A549 (cell line): ENCODE results near the gene SLC10A7. TPM values are rescaled to one million over a fixed set of nuclear protein-coding genes. Genes with fewer than 3 reads are reported as not detected.

Experiments
- ATAC-seq, 2 experiments: fragments of 200-7000 bp in 1 of 2; fragments of >200 bp in 1 of 2; cut with Nextera tagmentation in 1 of 2; cut with Tn5 transposase in 1 of 2; 3 replicates each; pipeline versions ENCODE4 v1.8.0 to v1.9.1; 2018 to 2020; ENCODE audit warnings: mild to moderate bottlenecking in 1 of 2, moderate library complexity in 1 of 2
- CTCF ChIA-PET: fragments of 300-600 bp; sonication (Branson Sonifier 250); formaldehyde crosslinking; extraction: SDS; loops from one replicate; lab custom pipeline; 2021; ENCODE audit warnings: antibody characterized with exemption, inconsistent platforms; lab: Yijun Ruan, JAX
- POLR2A ChIA-PET: fragments of 350-600 bp; formaldehyde crosslinking; extraction: SDS; loops from one replicate; lab custom pipeline; 2021; ENCODE audit warnings: antibody characterized with exemption, inconsistent platforms; lab: Yijun Ruan, JAX
- DNase-seq, 2 experiments: peaks; one replicate each; pipeline versions ENCODE4 v3.0.0 to v3.0.0-alpha.2; 2011 to 2016; ENCODE audit warnings: low read depth in 1 of 2, low spot score in 1 of 2
- FAIRE-seq: peaks from 2 replicates; lab custom pipeline; 2011; peaks lifted over from hg19 to GRCh38; lab: Jason Lieb, UNC
- H3K27ac ChIP-seq, 2 experiments: fragments of >200 bp; sonication (Bioruptor Twin); formaldehyde crosslinking; 3 replicates each; pipeline ENCODE4 v1.5.1; 2016 to 2017
- H3K4me1 ChIP-seq: fragments of >200 bp; sonication (Bioruptor Twin); formaldehyde crosslinking; 3 replicates; pipeline ENCODE4 v1.6.1; 2016
- H3K4me2 ChIP-seq: fragments of >200 bp; sonication (Bioruptor Twin); formaldehyde crosslinking; 3 replicates; pipeline ENCODE4 v1.6.1; 2016
- H3K4me3 ChIP-seq: fragments of >200 bp; sonication (Bioruptor Twin); formaldehyde crosslinking; 3 replicates; pipeline ENCODE4 v1.5.1; 2016
- H3K9me3 ChIP-seq: fragments of >200 bp; sonication (Bioruptor Twin); formaldehyde crosslinking; 3 replicates; pipeline ENCODE4 v1.6.1; 2016
- BCL3 ChIP-seq: fragments of >200 bp; sonication (Bioruptor Twin); formaldehyde crosslinking; IDR thresholded peaks from 3 replicates; pipeline ENCODE4 v1.6.1; 2016
- CHD4 ChIP-seq: fragments of 200-600 bp; sonication (generic); IDR thresholded peaks from 2 replicates; pipeline ENCODE4 v1.6.1; 2016; ENCODE audit warnings: antibody characterized with exemption, mild to moderate bottlenecking, borderline replicate concordance
- EHF ChIP-seq: fragments of 250-450 bp; sonication (Bioruptor Pico); IDR thresholded peaks from 2 replicates; pipeline ENCODE4 v1.5.0; 2020; ENCODE audit warnings: mild to moderate bottlenecking
- ESRRA ChIP-seq: fragments of 150-350 bp; IDR thresholded peaks from 2 replicates; pipeline ENCODE4 v1.6.1; 2014; ENCODE audit warnings: mild to moderate bottlenecking, low read length, borderline replicate concordance
- GATA3 ChIP-seq: IDR thresholded peaks from 2 replicates; pipeline ENCODE4 v1.6.1; 2012; ENCODE audit warnings: borderline replicate concordance
- HOXA7 ChIP-seq: fragments of 250-450 bp; sonication (Bioruptor Pico); IDR thresholded peaks from 2 replicates; pipeline ENCODE4 v1.5.0; 2020; ENCODE audit warnings: mild to moderate bottlenecking, moderate library complexity
- JUN ChIP-seq, 2 experiments: fragments of >200 bp; sonication (Bioruptor Twin); formaldehyde crosslinking; IDR thresholded peaks; 2 replicates in 1 of 2; 3 replicates in 1 of 2; pipeline ENCODE4 v1.6.1; 2016 to 2017
- KDM1A ChIP-seq: fragments of 200-600 bp; sonication (generic); IDR thresholded peaks from 2 replicates; pipeline ENCODE4 v1.6.1; 2016; ENCODE audit warnings: low read depth, mild to moderate bottlenecking
- KDM5A ChIP-seq: fragments of 200-600 bp; sonication (generic); IDR thresholded peaks from 2 replicates; pipeline ENCODE4 v1.6.1; 2016; ENCODE audit warnings: antibody characterized with exemption, mild to moderate bottlenecking
- MAFK ChIP-seq: fragments of 450-650 bp; IDR thresholded peaks from 2 replicates; pipeline ENCODE4 v1.6.1; 2014; ENCODE audit not compliant: partially characterized antibody
- MAX ChIP-seq: IDR thresholded peaks from 2 replicates; pipeline ENCODE4 v1.6.1; 2012
- NR3C1 ChIP-seq: fragments of >200 bp; sonication (Bioruptor Twin); formaldehyde crosslinking; IDR thresholded peaks from 3 replicates; pipeline ENCODE4 v1.6.1; 2017
- POLR2AphosphoS2 ChIP-seq: conservative IDR thresholded peaks from 2 replicates; pipeline ENCODE4 v1.6.1; 2012; ENCODE audit warnings: low read length, improper control_type of control experiment, inconsistent platforms
- RARB ChIP-seq: fragments of 250-450 bp; sonication (Bioruptor Pico); IDR thresholded peaks from 2 replicates; pipeline ENCODE4 v1.8.0; 2021; ENCODE audit warnings: mild to moderate bottlenecking, moderate library complexity
- RCOR1 ChIP-seq: fragments of 150-350 bp; IDR thresholded peaks from 2 replicates; pipeline ENCODE4 v1.6.1; 2014; ENCODE audit warnings: antibody characterized with exemption, low read length, low read depth
- USF2 ChIP-seq: fragments of 450-650 bp; IDR thresholded peaks from 2 replicates; pipeline ENCODE4 v1.6.1; 2014; ENCODE audit warnings: antibody characterized with exemption
- ZSCAN20 ChIP-seq: fragments of 250-450 bp; sonication (Bioruptor Pico); IDR thresholded peaks from 2 replicates; pipeline ENCODE4 v1.8.0; 2022; ENCODE audit warnings: mild to moderate bottlenecking, moderate library complexity
- WGBS: methylation state at CpG from one replicate; pipeline ENCODE4 v1.1.6; 2017; ENCODE audit errors: missing lambda C conversion rate; 5-methylcytosine and 5-hydroxymethylcytosine counted together
- polyA plus RNA-seq, 4 experiments: library from polyadenylated mRNA; depleted of rRNA in 3 of 4; stranded (reverse); fragments of >200 nt; fragmentation: RNase III in 1 of 4; extraction: RNeasy Plus Mini Kit Qiagen cat#74134 plus additional on column Dnase treatment in 1 of 4; gene quantifications; 2 replicates in 3 of 4; 3 replicates in 1 of 4; pipeline ENCODE4 v1.2.3, GENCODE V29; 2011 to 2017
- TF ChIP-seq, protein P1 (sequence below): IDR thresholded peaks from 2 replicates; pipeline ENCODE4 v1.6.1; 2012

SLC10A7 gene
- polyA plus RNA-seq, 2 of the 4 experiments (the other 2 are of a cell fraction), result 1.3 to 6.5 TPM

DNA sequence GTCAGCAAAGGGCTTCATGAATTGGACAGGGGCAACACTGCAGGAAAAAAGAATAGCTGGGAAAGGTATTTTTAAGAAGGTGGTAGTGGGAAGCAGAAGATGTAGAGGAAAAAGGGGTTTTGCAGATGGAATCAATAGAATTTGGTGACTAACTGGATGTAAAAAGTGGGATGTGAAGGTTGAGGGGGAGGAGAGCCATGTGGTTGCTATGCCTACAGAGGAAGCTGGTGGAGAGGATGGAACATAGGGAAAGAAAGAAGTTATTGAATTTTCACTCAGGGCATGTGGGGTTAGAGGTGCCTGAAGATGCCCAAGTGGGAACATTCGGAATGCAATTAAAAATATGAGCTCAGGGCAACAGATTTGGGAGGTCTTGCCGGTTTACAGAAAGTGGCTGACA lies 274.4 kb downstream of the SLC10A7 start:
- Histone ChIP-seq H3K4me2 (no peak overlapping the region), H3K4me3 (no peak overlapping the region), H3K4me1 (peaks cover 10% of the 10 kb centered on the region), H3K9me3 (no peaks in the 10 kb centered on the region)
- CTCF ChIA-PET, result no interaction called here
- no peak for DNase-seq
- no peak for TF ChIP-seq BCL3
- TF ChIP-seq GATA3, result no peak
- TF ChIP-seq ZSCAN20 (CRISPR knock-in tag), result no peak
- no peak for TF ChIP-seq EHF (CRISPR knock-in tag)
- no peak for TF ChIP-seq HOXA7 (CRISPR knock-in tag)
- TF ChIP-seq RCOR1, result no peak
- TF ChIP-seq KDM1A, result no peak
- no peak for TF ChIP-seq CHD4
- TF ChIP-seq, all 56 proteins: peak for 0
- POLR2A ChIA-PET, result no interaction called here
- H3K27ac ChIP-seq, result no peak overlapping the region
- WGBS, result 63% methylated on average over 2 of the region's 2 CpGs
- ATAC-seq (no peak), FAIRE-seq (no peak)

DNA sequence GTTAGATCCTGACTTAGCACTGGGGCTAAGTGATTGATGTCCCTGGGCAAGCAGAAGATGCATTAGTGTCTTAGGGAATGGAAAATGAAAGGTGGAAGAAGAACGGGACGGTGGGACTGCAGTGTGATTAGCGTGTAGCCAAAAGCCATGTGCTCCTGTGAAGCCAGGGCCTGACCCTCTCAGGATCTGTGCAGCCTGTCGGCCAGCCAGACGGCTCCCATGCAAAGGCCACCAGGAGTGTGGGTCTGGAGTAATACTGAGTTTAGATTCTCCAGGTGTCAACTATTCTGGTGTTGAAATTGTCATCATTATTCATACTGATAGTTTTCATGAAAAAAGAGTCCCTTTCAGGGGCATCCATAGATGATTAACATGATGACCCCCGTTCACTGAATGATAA lies 275.4 kb downstream of the SLC10A7 start:
- no peak for FAIRE-seq
- CTCF ChIA-PET, result no interaction called here
- H3K9me3 ChIP-seq, result no peaks in the 10 kb centered on the region

GRCh38 chr4:146245850-146246249 lies 275.9 kb downstream of the SLC10A7 start:
- no peak overlapping the region for H3K4me2 ChIP-seq
- no peak for ATAC-seq
- TF ChIP-seq JUN (IDR thresholded peaks at IDR 0.05) (no peak), NR3C1 (no peak)
- POLR2A ChIA-PET, result no interaction called here
- no peak for DNase-seq
- 61% methylated on average over 3 of the region's 4 CpGs for WGBS
- no peak overlapping the region for H3K27ac ChIP-seq
- FAIRE-seq, result no peak
- peaks cover 19% of the 10 kb centered on the region for H3K4me1 ChIP-seq
- H3K4me3 ChIP-seq, result no peak overlapping the region
- CTCF ChIA-PET, result interaction anchor here (1.0 to 1.4 kb wide), 2 partner anchors 90 to 671 kb away, joined by 4 read pairs; no protein-coding TSS in a partner anchor
- no peaks in the 10 kb centered on the region for H3K9me3 ChIP-seq

More for the DNA sequence above, 275.4 kb downstream of the SLC10A7 start:
- POLR2A ChIA-PET, result no interaction called here
- TF ChIP-seq RARB (CRISPR knock-in tag) (no peak), NR3C1 (no peak), MAX (no peak), JUN (IDR thresholded peaks at IDR 0.05) (no peak), USF2 (no peak)
- no peak for DNase-seq
- no peak for ATAC-seq
- Histone ChIP-seq H3K4me3 (no peak overlapping the region), H3K27ac (no peak overlapping the region), H3K4me2 (no peak overlapping the region), H3K4me1 (peaks cover 15% of the 10 kb centered on the region)
- WGBS, result 83% methylated on average over 6 of the region's 6 CpGs

GRCh38 chr4:146245246-146245645 lies 276.5 kb downstream of the SLC10A7 start:
- ATAC-seq, result no peak
- Histone ChIP-seq H3K4me1 (peaks cover 25% of the 10 kb centered on the region), H3K4me2 (no peak overlapping the region), H3K9me3 (no peaks in the 10 kb centered on the region), H3K4me3 (no peak overlapping the region), H3K27ac (peak overlapping the region in 1 of 2 experiments; percentile 44; a peak in 1 of 6 replicates)
- no peak for TF ChIP-seq KDM5A
- TF ChIP-seq, protein P1, sequence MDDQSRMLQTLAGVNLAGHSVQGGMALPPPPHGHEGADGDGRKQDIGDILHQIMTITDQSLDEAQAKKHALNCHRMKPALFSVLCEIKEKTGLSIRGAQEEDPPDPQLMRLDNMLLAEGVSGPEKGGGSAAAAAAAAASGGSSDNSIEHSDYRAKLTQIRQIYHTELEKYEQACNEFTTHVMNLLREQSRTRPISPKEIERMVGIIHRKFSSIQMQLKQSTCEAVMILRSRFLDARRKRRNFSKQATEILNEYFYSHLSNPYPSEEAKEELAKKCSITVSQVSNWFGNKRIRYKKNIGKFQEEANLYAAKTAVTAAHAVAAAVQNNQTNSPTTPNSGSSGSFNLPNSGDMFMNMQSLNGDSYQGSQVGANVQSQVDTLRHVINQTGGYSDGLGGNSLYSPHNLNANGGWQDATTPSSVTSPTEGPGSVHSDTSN, result no peak
- no peak for TF ChIP-seq HOXA7 (CRISPR knock-in tag)
- no peak for TF ChIP-seq RARB (CRISPR knock-in tag)
- peak; percentile 78 for TF ChIP-seq MAFK
- no peak for TF ChIP-seq POLR2AphosphoS2
- no peak for TF ChIP-seq ESRRA
- CTCF ChIA-PET, result interaction anchor here (1.0 to 1.4 kb wide), 3 partner anchors 9 to 672 kb away, joined by 4 to 5 read pairs (median 4); no protein-coding TSS in a partner anchor
- WGBS, result 68% methylated on average over 3 of the region's 3 CpGs
- FAIRE-seq, result no peak
- POLR2A ChIA-PET, result no interaction called here
- DNase-seq, result no peak
